ENCODE measurements around the gene ADAMTSL2.

ADAMTSL2 gene

GRCh38 chr9:133518706-133519449, 15.6 kb upstream of the ADAMTSL2 start:
- DNase-seq: no peak

- no peak for DNase-seq
These were observed 14.8 kb upstream of the ADAMTSL2 start for GRCh38 chr9:133519693-133520092.

- no peak for DNase-seq
These were observed 14.2 kb upstream of the ADAMTSL2 start for GRCh38 chr9:133520121-133520835.

GRCh38 chr9:133521122-133522072, 13.1 kb upstream of the ADAMTSL2 start:
- no peak for DNase-seq

GRCh38 chr9:133522073-133522910, 12.2 kb upstream of the ADAMTSL2 start:
- DNase-seq: no peak

- no peak for DNase-seq
These were observed 11.4 kb upstream of the ADAMTSL2 start for GRCh38 chr9:133523106-133523505.

GRCh38 chr9:133524146-133524545, 10.4 kb upstream of the ADAMTSL2 start:
- DNase-seq: no peak

- DNase-seq: no peak
These were observed 9.8 kb upstream of the ADAMTSL2 start, which contains the start of gene MYMK for GRCh38 chr9:133524679-133525228. Gene MYMK (minus strand): TSS chr9:133524959. CDS start chr9:133524844, 115 bp downstream.

GRCh38 chr9:133525677-133526076, 8.8 kb upstream of the ADAMTSL2 start:
- no peak for DNase-seq

GRCh38 chr9:133526721-133527321, 7.7 kb upstream of the ADAMTSL2 start:
- DNase-seq: no peak

- no peak for DNase-seq
These were observed 7.0 kb upstream of the ADAMTSL2 start for GRCh38 chr9:133527444-133527920.

GRCh38 chr9:133528001-133528875, 6.3 kb upstream of the ADAMTSL2 start:
- DNase-seq: no peak

GRCh38 chr9:133528876-133529241, 5.6 kb upstream of the ADAMTSL2 start:
- DNase-seq: no peak

- no peak for DNase-seq
These were observed 5.0 kb upstream of the ADAMTSL2 start for GRCh38 chr9:133529457-133529856.

- no peak for DNase-seq
These were observed 4.6 kb upstream of the ADAMTSL2 start for GRCh38 chr9:133529874-133530273.

GRCh38 chr9:133531293-133531692, 3.2 kb upstream of the ADAMTSL2 start:
- no peak for DNase-seq

- DNase-seq: peak; percentile 27
These were observed 1.4 kb upstream of the ADAMTSL2 start for GRCh38 chr9:133532937-133533668.

GRCh38 chr9:133533857-133534256, 647 bp upstream of the ADAMTSL2 start:
- no peak for DNase-seq

GRCh38 chr9:133535306-133535877, 888 bp downstream of the ADAMTSL2 start:
- no peak for DNase-seq

Data from NK-92 treated with Interleukin-12 subunit alpha and Interleukin-12 subunit beta, amount 100 ng/mL, for 24 hours (cell line).